Raji (cell line): Measurements from ENCODE around the gene AVPR2.

Source experiments
- POLR2A ChIP-seq: IDR thresholded peaks from 2 replicates; pipeline ENCODE4 v1.6.1; 2011; ENCODE audit warnings: low read depth, low read length, control low read depth; ENCODE audit not compliant: insufficient read depth

AVPR2 gene

DNA sequence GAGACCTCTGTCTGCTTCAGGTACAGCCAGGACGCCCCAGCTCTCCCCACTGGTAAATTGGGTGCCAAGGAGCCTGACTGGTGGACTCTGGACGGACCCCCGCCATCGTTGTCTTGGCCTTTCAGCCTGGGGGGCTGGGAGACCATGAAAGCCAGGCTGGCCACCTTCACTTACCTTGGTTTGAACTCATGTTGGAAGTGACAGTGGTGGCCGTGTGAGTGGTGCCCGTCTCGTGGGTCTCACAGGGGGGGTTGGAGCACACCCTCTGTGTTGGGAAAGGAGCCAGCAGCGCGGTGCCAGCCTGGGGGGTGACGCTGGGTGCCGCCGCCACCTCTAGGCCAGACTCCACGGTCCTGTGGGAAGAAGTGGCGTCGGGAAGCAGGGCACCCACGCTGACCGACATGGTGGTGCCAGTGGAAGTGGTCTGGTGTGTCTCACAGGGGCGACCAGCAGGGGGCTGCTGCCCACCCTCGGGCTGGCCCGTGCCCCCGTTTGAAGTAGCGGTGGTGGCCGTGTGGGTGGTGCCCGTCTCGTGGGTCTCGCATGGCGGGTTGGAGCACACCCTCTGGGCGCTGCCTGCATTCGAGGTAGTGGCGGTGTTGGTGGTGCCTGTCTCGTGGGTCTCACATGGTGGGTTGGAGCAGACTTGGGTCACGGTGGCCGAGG is 49.6 kb downstream of the AVPR2 start:
- no peak for TF ChIP-seq POLR2A

DNA sequence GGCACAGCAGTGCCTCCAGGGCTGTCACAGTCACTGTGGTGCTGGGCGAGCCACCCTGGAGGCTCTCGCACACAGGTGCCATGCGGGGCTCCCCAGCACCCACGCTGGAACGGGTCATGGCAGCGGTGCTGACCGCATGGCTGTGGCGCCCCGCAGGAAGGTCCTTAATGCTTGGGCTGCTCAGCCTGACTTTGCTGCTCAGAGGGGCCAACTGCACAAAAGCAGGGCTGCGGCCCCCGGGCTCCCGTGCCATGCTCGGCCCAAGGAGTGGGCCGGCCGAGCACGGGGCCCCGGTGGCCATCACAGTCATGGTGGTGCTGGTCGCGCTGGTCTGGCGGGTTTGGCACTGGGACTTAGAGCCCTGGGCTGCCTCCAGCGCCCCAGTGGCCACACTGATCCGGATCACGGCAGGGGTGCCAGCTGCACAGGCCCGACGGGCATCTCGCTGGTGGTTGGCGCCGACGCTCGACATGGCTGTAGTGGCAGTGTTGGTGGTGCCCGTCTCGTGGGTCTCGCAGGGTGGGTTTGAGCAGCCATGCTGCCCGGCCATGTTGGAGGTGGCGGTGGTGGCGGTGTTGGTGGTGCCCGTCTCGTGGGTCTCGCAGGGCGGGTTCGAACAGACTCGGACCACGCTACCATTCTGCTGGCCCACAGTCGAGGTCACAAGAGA is 50.2 kb downstream of the AVPR2 start:
- TF ChIP-seq POLR2A: no peak

DNA sequence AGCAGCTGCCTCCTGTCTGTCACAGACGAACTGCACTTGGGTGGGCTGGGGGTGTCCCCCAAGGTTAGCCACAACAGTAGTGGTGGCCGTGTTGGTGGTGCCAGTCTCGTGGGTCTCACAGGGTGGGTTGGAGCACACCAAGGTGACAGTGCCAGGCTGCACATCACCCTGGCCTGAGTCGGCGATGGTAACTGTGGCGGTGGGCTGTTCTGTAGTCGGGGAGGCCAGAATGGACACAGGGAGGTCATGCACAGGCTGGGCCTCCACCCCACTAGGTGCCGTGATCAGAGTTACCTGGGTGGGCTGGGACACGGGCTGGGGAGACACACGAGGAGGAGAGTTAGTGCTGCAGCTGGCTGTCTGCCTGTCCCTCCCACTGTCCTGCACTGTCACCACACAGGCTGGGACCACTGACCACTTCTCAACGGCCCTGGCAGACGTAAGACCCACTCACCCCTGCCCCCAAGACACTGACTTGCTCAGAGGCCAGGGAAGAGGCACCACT is 50.8 kb downstream of the AVPR2 start:
- TF ChIP-seq POLR2A: no peak

DNA sequence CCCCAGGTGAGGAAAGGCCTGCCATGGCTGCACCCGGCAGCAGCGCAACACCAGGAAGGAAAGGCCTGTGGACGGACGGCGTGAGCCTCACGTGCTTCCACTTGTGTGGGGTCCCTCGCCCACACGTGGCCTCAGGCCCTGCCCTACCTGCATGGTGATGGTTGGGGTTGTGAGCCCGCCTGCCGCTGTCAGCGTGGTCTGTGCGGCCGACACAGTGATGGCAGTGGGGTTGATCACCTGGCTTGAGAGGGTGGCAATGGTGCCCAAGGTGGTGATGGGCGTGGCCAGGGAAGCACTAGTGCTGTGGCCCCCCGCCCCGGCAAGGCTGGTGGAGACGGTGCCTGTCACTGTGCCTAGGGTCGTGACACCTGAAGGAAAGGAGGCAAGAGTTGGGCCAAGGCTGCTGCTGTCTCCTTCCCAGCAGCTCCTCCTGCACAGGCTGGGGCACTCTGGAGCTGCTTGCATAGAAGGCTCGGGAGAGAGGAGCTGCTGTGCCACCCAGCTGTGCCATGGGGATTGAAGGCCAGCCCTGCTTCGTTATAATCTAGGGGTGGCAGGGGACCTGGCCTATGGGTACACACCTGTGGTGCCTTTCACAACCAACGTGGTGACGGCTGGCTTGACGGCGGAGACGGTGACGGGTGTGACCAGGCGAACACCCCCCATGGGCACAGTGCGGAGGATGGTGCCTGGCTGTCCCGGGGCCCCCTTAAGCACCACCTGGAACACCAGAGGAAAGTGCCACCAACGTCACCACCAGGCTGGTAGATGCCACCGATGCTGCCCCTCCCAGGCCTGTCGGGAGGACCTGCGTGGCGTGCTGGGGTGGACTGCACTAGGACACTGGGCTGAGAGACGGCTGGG is 51.8 kb downstream of the AVPR2 start:
- no peak for TF ChIP-seq POLR2A
